Natural killer cell (primary cell): ENCODE data around the gene WAPL. TPM values are rescaled to one million over a fixed set of nuclear protein-coding genes. Genes with fewer than 3 reads are reported as not detected.

Source experiments
- ATAC-seq, 3 donors: fragments of 150-1000 bp in 2 of 3; fragments of 200-7000 bp in 1 of 3; cut with Tn5 transposase; 1 replicate in 1 of 3; 2 replicates in 2 of 3; pipeline ENCODE4 v1.10.0; 2021; ENCODE audit warnings: mild to moderate bottlenecking in 2 of 3, moderate library complexity in 2 of 3
- DNase-seq, 2 donors: peaks; one replicate each; pipeline versions ENCODE4 v3.0.0 to v3.0.0-alpha.2; 2013 to 2021; ENCODE audit warnings: mixed read lengths in 1 of 2
- H3K27ac ChIP-seq: one replicate; pipeline ENCODE4 v1.5.1; 2013; ENCODE audit warnings: mild to moderate bottlenecking, low read length
- H3K27me3 ChIP-seq: one replicate; pipeline ENCODE4 v1.6.1; 2013; ENCODE audit warnings: low read length; ENCODE audit not compliant: control insufficient read depth, insufficient read depth
- H3K36me3 ChIP-seq: one replicate; pipeline ENCODE4 v1.6.1; 2013; ENCODE audit warnings: low read length; ENCODE audit not compliant: control insufficient read depth, insufficient read depth
- H3K4me1 ChIP-seq: one replicate; pipeline ENCODE4 v1.6.1; 2013; ENCODE audit warnings: low read length; ENCODE audit not compliant: control insufficient read depth, insufficient read depth
- H3K4me3 ChIP-seq: one replicate; pipeline ENCODE4 v1.5.1; 2013; ENCODE audit warnings: low read length
- H3K9me3 ChIP-seq: one replicate; pipeline ENCODE4 v1.6.1; 2013; ENCODE audit warnings: low read length; ENCODE audit not compliant: control insufficient read depth, insufficient read depth
- H3K27ac Mint-ChIP-seq, 2 donors: one replicate each; pipeline ENCODE4 v1.8.0; 2022; ENCODE audit warnings: mild to moderate bottlenecking in 2 of 2, mixed read lengths in 2 of 2, moderate library complexity in 1 of 2
- H3K27me3 Mint-ChIP-seq, 2 donors: one replicate each; pipeline ENCODE4 v1.8.0; 2022; ENCODE audit warnings: low read depth in 2 of 2, mixed read lengths in 2 of 2
- H3K36me3 Mint-ChIP-seq: one replicate; pipeline ENCODE4 v1.8.0; 2022; ENCODE audit warnings: mixed read lengths
- H3K4me1 Mint-ChIP-seq, 2 donors: one replicate each; pipeline ENCODE4 v1.8.0; 2022; ENCODE audit warnings: mixed read lengths in 2 of 2
- H3K4me3 Mint-ChIP-seq: one replicate; pipeline ENCODE4 v1.8.0; 2022; ENCODE audit warnings: mild to moderate bottlenecking, moderate library complexity, mixed read lengths
- H3K9me3 Mint-ChIP-seq, 2 donors: one replicate each; pipeline ENCODE4 v1.8.0; 2022; ENCODE audit warnings: mixed read lengths in 2 of 2
- WGBS: methylation state at CpG from one replicate; pipeline ENCODE4 v1.1.7; 2013; ENCODE audit warnings: missing lambda C conversion rate; ENCODE audit not compliant: insufficient coverage; 5-methylcytosine and 5-hydroxymethylcytosine counted together
- intact Hi-C: fragments of 100-400 bp; cut with micrococcal nuclease; formaldehyde crosslinking; loops from one replicate; pipeline ENCODE4 v1.14.2; 2022
- total RNA-seq, 4 donors: library from RNA; stranded (reverse); fragments of 120-200 nt in 1 of 4; gene quantifications; one replicate each; pipeline versions ENCODE4 v1.2.3 to v1.2.4, GENCODE V29; 2013 to 2022
- TF ChIP-seq, protein P1 (sequence below): fragments of 200-600 bp; IDR thresholded peaks from one replicate; pipeline ENCODE4 v1.8.0; 2022; ENCODE audit warnings: antibody characterized with exemption

Gene WAPL
- total RNA-seq, 3 donors from 2014 or later (not counting 1 experiment from before 2014, with no cell fraction given) = 41.1 to 51.4 (median 51.1) TPM

DNA sequence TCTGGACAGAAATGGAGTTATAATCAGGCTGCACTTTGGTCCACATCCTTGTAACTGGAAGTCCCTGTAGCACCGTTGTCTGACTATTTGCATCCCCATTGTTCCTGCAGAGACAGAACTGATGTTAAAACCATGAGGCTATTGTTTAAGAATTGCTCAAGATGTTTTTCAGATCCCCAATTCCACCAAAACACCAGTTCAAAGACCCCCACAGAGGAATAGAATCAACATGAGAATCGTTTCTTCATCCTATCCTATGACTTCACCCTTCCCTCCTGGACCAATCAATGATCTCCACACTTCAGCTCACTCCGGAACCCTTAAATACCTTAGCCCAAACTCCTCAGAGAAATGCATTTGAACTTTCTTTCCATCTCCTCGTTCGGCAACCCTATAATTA, 97.9 kb downstream of the WAPL start:
- H3K4me3 Mint-ChIP-seq = no peak overlapping the region
- no peak overlapping the region for H3K27ac Mint-ChIP-seq
- H3K4me1 Mint-ChIP-seq = no peaks in the 10 kb centered on the region
- peaks cover 7% of the 10 kb centered on the region in 2 donors for H3K27me3 Mint-ChIP-seq
- H3K36me3 Mint-ChIP-seq = no peaks in the 10 kb centered on the region
- ATAC-seq (no peak), DNase-seq (no peak)
- Histone ChIP-seq H3K4me3 (no peak overlapping the region), H3K9me3 (no peaks in the 10 kb centered on the region), H3K4me1 (no peaks in the 10 kb centered on the region), H3K27ac (no peak overlapping the region), H3K27me3 (no peaks in the 10 kb centered on the region), H3K36me3 (no peaks in the 10 kb centered on the region)
- TF ChIP-seq, protein P1, sequence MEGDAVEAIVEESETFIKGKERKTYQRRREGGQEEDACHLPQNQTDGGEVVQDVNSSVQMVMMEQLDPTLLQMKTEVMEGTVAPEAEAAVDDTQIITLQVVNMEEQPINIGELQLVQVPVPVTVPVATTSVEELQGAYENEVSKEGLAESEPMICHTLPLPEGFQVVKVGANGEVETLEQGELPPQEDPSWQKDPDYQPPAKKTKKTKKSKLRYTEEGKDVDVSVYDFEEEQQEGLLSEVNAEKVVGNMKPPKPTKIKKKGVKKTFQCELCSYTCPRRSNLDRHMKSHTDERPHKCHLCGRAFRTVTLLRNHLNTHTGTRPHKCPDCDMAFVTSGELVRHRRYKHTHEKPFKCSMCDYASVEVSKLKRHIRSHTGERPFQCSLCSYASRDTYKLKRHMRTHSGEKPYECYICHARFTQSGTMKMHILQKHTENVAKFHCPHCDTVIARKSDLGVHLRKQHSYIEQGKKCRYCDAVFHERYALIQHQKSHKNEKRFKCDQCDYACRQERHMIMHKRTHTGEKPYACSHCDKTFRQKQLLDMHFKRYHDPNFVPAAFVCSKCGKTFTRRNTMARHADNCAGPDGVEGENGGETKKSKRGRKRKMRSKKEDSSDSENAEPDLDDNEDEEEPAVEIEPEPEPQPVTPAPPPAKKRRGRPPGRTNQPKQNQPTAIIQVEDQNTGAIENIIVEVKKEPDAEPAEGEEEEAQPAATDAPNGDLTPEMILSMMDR = no peak
- no peaks in the 10 kb centered on the region for H3K9me3 Mint-ChIP-seq
- intact Hi-C loops = no loop called here
- WGBS = 87% methylated on average over 5 of the region's 5 CpGs

DNA sequence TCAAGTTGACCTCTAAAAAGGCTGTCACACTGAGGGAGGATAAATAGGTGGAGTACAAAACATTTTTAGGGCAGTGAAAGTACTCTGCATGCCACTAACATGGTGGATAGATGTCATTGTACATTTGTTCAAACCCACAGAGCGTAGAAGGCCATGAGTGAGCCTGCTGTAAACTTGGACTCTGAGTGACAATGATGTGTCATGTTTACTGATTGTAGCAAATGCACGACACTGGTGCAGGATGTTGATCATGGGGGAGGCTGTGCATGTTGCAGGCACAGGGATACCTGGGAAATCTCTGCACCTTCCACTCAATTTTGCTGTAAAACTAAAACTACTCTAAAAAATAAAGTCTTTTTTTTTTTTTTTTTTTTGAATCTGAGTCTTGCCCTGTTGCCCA, 102.5 kb downstream of the WAPL start:
- H3K27ac Mint-ChIP-seq = no peak overlapping the region
- intact Hi-C loops = no loop called here
- peaks cover under 1% of the 10 kb centered on the region for H3K4me1 ChIP-seq
- H3K27ac ChIP-seq = no peak overlapping the region
- DNase-seq (no peak), ATAC-seq (no peak)
- no peaks in the 10 kb centered on the region for H3K27me3 ChIP-seq
- TF ChIP-seq, protein P1 = no peak
- peaks cover 5 to 6% of the 10 kb centered on the region in 2 donors for H3K27me3 Mint-ChIP-seq
- H3K4me3 ChIP-seq = no peak overlapping the region
- 56% methylated on average over 2 of the region's 2 CpGs for WGBS
- H3K4me3 Mint-ChIP-seq = no peak overlapping the region
- no peaks in the 10 kb centered on the region for H3K9me3 Mint-ChIP-seq
- no peaks in the 10 kb centered on the region for H3K9me3 ChIP-seq
- no peaks in the 10 kb centered on the region for H3K36me3 ChIP-seq
- H3K4me1 Mint-ChIP-seq = no peaks in the 10 kb centered on the region
- H3K36me3 Mint-ChIP-seq = no peaks in the 10 kb centered on the region

DNA sequence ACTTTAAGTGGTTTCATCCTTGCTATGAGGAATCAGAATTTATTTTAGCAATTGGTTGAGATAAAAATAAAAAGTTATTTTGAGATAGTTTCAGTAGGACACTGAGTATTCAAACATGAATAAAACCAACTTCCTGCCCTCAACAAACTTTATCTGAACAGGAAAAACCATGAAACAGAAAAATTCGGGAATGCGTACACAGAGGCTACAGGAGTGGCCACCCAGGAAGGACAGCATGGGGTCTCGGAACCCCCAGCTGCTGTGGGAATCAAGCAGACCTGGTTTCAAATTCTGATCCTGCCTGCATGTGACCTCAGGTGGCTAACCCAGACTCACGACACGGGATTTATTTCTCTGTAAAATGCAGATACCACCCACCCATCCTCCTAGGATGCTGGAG, 106.0 kb downstream of the WAPL start:
- H3K4me3 Mint-ChIP-seq = no peak overlapping the region
- ATAC-seq = no peak

DNA sequence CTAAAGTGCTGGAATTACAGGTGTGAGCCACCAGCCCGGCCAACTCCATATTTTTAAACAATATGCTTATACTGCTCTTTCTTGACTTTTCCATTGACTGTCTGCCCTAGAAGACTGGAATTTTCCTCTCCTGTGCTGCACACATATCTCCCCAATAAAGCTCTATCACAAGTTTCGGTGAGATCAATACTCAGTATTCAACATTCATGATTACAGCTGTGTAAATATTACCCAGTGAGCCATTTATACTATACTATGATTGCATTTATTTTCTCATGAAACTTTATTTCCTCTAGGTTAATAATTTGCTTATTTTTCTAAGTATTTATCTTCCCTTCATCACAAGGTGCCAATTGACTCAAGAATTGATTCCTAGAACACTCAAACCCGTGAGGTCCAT, 106.5 kb downstream of the WAPL start:
- no peaks in the 10 kb centered on the region for H3K9me3 Mint-ChIP-seq
- DNase-seq = no peak
- no peaks in the 10 kb centered on the region for H3K36me3 Mint-ChIP-seq
- TF ChIP-seq, protein P1 = no peak
- intact Hi-C loops = no loop called here
- no peak overlapping the region for H3K27ac Mint-ChIP-seq
- H3K27me3 Mint-ChIP-seq = no peaks in the 10 kb centered on the region
- WGBS = 99% methylated on average over 3 of the region's 3 CpGs
- no peaks in the 10 kb centered on the region for H3K9me3 ChIP-seq
- peaks cover 24 to 26% of the 10 kb centered on the region in 2 donors for H3K4me1 Mint-ChIP-seq
- H3K4me3 ChIP-seq = no peak overlapping the region
- H3K27me3 ChIP-seq = no peaks in the 10 kb centered on the region
- peaks cover 35% of the 10 kb centered on the region for H3K4me1 ChIP-seq
- H3K4me3 Mint-ChIP-seq = peak overlapping the region; percentile 43
- ATAC-seq = no peak
- H3K36me3 ChIP-seq = no peaks in the 10 kb centered on the region
- H3K27ac ChIP-seq = no peak overlapping the region

More for the DNA sequence above, 106.0 kb downstream of the WAPL start:
- Mint-ChIP-seq H3K9me3 (no peaks in the 10 kb centered on the region), H3K27me3 (no peaks in the 10 kb centered on the region), H3K4me1 (peaks cover 24 to 26% of the 10 kb centered on the region in 2 donors), H3K36me3 (no peaks in the 10 kb centered on the region), H3K27ac (no peak overlapping the region)
- DNase-seq = no peak
- 61% methylated on average over 5 of the region's 5 CpGs for WGBS
- Histone ChIP-seq H3K4me1 (peaks cover 35% of the 10 kb centered on the region), H3K36me3 (no peaks in the 10 kb centered on the region), H3K27ac (no peak overlapping the region), H3K4me3 (no peak overlapping the region), H3K27me3 (no peaks in the 10 kb centered on the region), H3K9me3 (no peaks in the 10 kb centered on the region)
- TF ChIP-seq, protein P1 = no peak
- intact Hi-C loops = no loop called here
